C1 segment of cervical spinal cord (tissue), 14 donors: ENCODE data around the gene TSHZ3.

Experiments
- DNase-seq, 14 donors: peaks; one replicate each; lab custom pipeline; 2025; lab: John Stamatoyannopoulos, UW

The TSHZ3 gene

DNA sequence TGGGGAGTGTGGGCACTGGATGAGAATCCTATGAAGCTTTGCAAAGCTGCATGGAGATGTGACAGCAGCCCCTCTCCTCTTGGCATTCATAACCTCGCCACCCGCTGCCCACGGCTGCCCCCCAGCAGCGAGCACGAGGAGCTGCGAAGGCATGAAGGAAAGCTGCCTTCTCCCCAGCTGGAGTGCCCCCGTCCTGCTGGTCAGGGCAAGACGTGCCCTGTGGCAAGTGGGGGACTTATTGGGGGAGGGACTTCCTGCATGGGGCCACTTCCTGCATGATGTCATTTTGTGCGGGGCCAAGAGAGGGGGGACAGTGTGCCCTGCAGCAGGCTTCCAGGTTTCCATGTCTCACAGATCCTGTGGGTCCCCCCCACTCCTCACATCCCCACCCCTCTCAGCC is 85.9 kb downstream of the TSHZ3 start:
- DNase-seq: no peak

DNA sequence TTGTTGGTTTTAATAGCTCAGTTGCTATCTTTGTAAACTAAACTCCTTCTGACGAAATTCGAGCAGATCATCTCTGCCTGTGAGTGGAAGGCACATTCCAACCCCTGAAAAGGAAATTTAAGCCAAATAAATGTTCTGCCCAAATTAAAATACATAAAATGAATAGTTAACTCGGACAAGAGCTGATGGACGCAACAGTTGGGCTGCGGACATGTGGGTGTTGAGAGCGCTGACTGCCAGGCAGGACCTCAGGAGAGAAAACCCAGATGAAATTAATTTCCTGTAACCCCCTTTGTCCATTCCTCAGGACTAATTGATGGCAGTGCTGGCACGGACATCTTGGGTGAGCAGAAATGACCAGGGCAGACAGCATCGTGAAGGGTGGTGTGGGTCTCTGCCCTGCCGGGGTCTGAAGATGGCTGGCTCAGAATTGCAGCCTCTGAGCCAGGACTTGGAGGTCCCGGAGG is 86.5 kb downstream of the TSHZ3 start:
- DNase-seq: no peak

DNA sequence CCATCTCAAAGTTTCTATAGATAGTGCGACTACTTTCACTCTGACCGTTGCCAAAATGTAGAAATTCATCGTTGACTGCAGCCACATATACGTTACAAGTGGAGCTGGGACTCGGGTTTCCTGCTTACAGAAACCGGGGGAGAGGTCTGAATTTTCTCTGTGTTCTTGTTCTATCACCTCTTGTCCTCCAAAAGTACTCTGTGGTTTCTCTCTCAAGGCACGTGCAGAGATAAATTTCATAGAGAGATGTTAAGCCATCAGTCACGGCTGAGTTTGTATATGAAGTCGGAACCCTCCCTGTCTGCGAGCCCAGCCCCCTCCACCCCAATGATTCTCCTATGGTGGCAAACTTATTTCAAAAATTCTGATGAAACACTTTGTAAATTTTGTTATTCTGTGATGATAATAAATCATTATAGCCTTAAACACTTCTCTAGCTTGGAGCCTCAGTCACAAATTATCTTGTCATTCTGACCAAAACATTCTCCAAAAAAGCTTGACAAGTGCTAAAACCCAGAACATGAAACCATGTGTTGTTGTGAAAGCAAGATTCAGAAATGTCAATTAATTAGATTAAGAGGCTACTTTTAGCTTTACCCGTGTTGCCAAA is 87.5 kb downstream of the TSHZ3 start:
- DNase-seq: no peak

DNA sequence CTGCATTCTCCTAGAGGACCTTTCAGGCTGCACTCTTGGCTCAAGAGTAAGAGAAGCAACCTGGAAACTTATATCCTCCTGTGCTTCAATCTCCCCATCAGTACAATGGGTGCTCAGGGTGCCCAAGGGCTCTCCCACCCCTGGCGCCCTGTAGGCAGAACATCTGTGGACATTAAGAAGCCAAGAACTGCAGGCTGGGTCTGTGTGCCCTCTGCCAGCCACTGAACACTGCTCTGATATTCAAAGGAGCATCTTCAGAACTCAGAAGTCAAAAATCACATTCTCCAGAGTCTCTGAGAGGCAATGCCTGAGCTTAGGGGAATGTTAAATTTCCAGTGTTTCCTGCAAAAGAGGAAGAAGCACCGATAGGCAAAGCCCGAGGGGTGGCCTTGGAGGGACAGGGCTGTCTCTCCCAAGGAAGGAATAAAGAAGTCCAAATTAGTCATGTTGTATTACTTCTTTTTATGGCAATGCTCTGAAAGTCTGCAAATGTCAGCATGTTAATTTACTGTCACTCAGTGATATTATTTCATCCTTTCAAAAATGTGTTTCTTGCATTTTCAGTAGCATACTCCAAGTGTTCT is 88.1 kb downstream of the TSHZ3 start:
- no peak for DNase-seq

DNA sequence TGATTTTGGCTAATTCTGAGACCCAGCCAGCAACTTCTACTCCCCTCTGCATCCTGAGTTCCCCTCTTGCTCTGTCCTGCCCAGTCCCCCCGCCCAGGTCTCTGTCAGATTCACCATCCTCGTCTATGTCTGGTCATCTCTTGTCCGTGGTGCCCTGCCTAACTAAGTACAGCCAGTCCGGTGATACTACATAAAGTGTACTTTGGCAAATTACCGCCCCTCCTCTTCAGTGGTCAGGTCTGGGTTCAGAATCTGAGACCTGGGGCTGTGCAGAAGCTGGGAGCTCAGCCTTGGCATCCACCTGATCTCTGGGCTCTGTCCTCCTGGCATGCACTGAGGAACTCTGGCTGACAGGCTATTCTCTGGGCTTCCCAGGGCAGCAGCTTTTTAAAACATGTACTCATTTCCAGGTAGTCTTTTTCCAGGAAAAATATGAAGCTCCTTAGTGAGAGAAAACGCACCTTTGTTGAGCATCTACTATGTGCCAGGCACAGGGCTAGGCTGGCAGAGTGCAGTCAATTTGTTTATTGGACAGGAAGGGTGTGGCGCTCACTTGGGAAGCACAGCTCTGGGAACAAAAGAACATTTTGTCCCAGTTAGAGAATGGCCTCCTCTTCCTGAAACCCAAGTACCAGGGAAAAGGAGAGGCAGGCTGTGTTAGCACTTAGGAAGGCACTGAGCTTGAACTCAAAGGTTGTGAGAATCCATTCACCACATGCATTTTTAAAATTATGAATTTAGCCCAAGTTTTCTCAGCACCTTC is 88.9 kb downstream of the TSHZ3 start:
- DNase-seq: no peak

DNA sequence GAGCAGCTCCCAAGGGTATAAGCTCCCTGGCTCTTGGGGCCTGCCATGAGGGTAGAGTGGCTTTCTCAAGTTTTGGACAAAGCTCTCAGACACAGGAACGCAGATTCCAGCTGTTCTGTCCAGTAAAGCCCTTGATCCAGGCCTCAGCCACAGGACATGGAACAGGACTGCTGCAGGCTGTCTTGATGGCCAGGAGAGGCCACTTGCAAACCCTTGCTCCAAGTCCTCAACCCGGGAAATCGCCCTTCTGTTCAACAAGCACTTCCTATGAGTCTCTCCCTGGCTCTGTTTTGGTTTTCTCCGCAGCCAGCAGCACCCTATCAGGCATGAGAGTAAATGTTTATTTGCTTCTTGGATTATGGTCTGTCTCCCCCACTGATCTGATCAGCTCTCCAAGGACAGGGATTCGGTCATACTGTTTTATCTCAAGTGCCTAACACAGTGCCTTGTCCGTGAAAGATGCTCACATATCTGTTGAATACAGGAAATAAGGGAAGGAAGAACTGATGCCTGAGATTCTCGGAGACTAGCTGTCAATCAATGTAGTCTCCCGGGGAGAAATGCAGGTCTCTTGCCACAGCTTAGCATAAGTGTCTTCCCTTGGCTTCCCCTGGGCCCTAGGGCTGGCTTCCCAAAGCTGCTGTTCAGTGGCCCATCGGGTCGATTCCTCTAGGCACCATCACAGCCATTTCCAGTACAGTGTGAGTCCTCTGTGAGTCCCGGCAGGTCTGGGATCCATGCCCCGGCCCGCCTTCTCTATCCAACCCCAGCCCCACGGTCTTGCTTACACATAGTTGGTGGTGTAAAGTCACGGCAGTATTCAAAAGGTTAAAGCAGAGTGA is 90.8 kb downstream of the TSHZ3 start:
- no peak for DNase-seq

DNA sequence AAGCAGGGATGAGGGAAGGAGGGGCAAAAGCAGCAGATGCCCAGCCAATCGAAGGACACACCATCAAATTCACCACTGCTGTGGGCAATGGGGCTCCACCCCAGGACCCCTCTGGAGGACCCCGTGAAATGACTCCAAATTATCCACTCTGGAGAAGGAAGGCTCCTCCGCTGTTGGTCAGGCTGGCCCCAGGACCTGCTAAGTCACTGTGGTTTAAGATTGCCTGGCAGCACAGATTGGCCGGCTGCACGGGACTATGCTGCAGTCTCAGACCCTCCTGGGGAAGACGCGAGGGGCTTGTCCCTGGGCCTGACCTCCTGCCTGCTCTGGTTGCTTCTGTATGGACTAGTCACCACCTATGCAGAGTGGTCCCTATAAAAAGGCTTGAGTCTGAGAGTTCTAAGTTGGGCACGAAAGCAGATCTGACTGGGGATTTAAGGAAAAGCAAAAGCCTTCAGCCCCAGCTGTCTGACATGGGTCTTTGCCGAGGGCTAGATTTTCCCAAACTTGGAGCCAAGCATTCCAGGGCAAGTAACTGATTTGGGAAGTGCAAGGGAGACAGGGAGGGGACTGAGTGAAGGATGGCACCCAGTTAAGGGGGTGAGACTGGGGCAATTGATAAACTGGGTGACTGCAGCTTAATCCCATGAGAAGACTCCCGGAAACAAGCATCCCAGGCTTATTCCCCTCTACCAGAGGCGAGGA is 91.7 kb downstream of the TSHZ3 start:
- DNase-seq: no peak

DNA sequence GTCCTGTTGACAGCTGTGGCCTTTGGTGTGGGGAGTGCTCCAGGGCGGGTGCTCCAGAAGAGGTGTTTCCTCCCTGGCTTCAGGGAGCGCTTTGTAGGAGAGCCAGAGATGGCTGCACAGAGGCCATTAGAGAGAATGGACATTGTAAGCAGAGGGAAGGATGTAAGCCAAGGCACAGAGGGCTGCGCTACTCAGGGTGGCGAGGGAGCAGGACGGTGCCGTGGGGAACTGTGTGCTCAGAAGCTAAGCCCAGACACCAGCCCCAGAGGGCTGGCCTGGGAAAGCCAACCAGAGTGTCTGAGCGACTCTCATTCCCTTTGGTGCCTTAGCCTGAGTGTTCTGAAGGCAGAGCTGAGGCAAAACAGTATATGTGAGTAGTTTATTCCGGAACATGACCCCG is 92.2 kb downstream of the TSHZ3 start:
- no peak for DNase-seq

DNA sequence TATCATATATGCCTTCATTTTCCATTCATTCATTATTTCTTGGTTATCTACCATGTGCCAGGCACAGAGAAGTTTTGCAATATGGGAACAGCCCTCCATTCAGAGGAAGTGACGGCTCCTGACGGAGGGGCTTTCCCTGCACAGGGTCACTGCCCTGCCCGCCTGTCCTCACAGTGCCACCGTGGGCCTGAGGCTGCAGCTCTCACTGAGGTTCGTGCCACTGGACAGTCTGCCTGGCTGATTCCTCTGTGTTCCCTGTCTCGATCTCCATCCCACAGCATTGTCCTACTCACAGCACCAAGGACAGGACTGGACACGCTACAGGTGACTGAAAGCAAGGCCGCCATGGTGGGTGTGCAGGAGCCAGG is 92.7 kb downstream of the TSHZ3 start:
- no peak for DNase-seq

DNA sequence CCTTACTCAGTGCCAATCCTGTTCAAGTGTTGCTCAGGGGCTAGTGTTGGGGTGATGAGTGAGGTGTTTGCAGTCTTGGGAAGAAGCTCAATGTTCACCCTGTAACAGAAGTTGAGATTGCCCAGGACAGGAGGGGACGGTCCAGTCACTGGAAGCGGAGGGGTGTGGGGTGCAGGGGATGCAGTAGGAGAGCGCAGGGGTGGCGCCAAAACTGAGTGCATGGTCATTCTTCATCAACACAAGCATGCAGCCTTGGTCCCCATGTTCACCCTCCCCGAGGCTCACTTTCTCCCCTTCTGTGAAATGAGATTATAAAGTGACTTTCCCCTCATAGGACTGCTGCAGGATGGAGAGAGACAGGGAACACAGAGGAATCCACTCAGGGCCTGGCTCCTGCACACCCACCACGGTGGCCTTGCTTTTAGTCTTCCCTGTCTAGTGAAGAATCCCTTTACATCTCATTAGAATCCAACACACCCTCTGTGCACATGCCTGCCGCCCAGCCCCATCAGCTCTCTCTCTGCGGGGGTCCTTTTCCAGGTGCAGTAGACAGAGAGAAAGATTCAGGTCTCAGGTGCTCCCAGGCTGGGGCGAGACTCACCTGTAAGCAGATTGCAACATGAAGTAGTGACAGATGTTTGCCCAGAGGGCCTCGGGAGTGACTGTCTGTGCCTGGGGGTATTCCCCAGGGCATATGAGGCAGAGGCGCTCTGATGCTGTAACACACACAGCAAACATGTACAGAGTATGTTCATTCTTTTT is 93.2 kb downstream of the TSHZ3 start:
- DNase-seq: no peak

DNA sequence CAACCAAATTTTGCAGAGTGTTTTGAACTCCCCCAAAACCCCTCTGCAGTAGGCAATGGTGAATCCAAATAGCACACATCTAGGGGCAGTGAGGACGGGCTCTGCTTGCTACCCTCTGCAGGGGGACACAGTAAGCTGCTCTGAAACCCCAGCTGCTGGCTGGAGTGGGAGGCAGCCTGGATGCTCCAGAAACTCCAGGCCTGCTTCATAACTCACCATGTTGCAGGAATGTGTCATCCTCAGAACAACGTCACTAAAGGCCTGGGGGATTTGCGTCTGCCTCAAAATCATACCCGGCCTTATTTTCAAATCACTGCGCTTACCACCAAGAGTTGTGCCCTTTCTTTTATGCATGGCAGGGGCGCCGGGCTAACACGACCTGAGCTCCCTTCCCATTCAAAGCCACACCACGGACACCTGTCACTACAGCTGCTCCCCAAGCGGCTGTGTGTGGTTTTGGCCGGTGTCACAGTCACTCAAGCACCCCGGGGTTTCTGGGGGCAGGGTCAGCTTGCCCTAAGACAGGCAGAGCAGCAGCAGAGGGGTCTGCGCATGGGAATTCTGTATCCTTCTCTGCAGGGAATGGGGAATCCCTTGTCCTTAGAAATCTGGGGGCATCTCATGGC is 93.9 kb downstream of the TSHZ3 start:
- DNase-seq: no peak

DNA sequence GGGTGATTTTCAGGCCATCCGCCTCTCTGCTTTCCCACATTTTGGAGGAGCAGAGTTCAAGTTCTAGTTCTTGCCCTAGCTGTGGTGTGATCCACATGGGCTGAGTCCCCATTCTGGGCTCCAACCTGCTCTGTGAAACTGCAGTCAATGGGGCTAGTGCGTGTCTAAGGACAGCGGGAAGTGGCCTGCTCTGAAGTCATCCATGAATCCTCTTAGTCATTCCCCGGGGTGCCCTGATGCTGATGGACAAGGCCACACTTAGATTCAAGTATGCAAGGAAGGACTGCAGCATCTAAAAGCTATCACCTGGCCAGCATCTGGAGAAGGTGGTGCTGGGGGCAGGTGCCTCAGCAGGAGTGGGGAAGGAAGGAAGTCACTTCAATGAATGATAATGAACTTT is 94.6 kb downstream of the TSHZ3 start:
- no peak for DNase-seq

DNA sequence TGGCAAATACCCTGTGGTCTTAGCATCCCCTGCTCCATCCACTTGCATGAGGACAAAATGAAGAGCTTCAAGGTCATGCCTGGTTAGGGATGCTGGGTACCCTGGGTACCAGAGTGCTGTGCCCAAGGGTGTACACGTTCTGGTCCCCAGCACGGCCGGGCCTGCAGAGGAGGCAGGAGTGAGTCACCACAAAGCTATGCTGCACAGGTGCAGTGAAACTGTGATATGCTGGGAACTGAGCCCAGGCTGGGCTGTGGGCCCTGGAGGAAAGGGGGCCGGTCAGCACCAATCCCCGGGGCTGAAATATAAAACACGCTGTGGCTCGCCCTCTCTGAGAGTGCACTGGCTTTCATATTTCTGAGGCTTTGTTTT is 95.1 kb downstream of the TSHZ3 start:
- no peak for DNase-seq

DNA sequence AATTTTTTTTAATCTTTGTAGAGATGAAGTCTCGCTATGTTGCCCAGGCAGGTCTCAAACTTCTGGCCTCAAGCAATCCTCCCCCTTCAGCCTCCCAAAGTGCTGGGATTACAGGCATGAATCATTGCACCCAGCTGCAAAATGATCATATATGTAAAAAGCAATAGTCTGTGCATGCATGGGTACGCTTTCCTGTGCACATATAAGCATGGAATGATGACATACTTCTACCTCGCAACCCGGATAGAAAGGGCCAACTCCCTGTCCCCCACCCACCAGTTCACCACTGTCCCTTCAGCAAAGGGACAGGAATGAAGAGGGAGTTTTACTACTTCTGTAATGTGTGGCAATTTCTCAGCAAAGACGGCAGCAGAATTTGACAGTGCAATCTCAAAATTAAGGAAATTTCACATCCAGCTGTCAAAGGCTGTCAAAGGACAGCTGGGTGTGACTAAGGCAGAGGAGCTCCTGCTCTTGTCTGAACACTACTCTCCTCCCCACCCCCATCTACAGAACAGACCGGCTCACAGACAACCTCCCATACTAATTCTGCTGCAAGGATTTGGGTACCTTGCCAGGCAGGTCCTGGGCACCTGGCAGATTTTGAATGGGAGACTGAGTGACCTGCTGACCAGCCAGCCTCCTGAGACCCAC is 95.6 kb downstream of the TSHZ3 start:
- DNase-seq: no peak

DNA sequence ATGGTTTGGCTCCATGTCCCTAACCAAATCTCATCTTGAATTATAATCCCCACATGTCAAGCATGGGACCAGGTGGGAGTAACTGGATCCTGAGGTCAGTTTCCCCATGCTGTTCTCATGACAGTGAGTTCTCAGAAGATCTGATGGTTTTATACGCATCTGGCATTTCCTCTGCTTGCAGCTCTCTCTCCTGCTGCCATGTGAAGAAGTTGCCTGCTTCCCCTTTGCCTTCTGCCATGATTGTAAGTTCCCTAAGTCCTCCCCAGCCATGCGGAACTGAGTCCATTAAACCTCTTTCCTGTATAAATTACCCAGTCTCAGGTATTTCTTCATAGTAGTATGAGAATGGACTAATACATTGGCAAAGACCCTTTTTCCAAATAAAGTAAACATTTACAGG is 96.8 kb downstream of the TSHZ3 start:
- DNase-seq: no peak

DNA sequence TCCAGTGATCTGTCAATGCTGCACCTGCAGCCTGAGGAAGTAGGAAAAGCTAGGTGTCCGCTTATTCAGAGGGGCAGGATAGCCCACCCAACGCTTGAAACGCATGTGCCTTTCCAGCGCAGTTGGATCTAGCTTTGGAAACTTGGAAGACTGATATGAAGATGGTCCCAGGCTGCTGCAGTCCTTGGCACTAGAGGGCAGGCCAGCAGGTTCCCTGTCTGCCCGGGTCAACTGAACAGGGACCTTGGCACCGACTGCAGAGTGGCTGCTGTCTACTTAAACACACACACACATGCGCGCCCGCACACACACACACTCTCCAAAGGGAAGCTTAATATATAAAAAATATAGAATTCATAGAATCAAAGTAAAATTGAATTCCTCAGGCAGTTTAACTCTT is 100.0 kb downstream of the TSHZ3 start:
- DNase-seq: no peak

DNA sequence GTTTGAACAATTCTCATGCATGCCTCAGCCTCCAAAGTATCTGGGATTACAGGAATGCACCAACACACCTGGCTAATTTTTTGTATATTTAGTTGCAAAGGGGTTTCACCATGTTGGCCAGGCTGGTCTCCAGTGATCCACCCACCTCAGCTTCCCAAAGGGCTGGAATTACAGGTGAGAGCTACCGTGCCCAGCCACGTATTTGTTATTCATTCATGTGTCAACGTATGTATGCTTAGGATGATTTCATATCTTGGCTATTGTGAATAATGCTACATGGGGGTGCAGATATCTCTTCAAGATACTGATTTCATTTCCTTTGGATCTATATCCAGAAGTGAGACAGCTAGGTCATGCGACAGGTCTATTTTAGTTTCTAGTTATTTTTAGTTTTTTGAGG is 113.4 kb downstream of the TSHZ3 start:
- DNase-seq: no peak

DNA sequence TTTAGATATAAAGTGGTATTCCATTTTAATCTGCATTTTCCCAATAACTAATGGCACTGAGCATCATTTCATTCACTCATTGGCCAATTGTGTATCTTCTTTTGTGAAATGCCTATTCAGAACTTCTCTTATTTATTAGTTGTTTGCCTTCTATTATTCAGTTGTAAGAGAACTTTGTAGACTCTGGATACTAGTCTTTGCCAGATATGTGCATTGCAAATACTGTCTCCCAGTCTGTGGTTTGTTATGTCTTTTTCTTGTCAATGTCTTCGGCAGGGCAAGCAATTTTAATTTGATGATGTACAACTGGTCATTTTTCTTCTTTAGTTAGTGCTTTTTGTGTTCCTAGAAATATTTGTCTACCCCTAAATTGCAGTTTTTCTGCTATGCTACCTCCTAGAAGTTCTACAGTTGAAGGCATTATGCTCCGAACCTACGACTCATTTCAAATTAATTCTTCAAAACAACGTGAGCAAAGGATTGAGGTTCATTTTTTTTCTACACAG is 115.9 kb downstream of the TSHZ3 start:
- no peak for DNase-seq

DNA sequence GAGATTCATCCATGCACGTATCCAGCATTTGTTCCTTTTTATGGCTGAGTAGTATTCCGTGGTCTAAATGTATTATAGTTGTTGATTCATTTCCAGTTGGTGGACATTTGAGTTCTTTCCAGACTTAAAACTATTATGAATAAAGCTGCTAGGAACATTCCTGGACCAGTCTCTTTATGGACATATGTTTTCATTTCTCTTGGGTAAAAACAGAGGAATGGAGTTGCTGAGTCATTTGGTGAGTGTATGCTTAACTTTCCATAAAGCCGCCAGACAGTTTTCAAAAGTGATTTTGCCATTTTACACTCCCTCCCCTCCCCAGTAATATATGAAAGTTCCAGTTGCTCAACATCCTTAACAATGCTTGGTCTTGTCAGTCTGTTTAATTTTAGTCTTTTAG is 116.4 kb downstream of the TSHZ3 start:
- DNase-seq: no peak

DNA sequence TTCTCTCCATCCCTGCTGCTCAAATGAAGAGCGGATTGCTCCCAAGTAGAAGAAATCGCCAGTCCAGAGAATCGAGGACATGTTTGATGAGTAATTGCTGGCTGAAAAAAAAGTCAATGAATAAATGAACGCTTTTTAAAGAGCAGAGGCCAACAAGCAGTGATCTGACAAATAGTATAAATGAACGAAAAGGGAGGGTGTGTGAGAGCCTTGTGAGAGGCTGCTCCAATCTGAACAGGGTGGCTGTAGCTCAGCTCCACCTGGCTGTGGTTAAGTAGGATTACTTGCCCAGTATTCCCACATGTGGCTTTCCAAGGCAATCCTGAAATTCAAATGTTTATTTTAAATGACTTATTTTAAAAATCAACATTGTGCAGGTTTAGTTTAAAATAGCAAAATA is 117.1 kb downstream of the TSHZ3 start:
- DNase-seq: no peak
